ENCODE results near the gene ARHGEF2.
"Not testable (repeated sequence)": the region's sequence is repeated elsewhere in the genome, so short reads cannot be mapped to it uniquely, and the experiment has no call there.

ARHGEF2 gene

DNA sequence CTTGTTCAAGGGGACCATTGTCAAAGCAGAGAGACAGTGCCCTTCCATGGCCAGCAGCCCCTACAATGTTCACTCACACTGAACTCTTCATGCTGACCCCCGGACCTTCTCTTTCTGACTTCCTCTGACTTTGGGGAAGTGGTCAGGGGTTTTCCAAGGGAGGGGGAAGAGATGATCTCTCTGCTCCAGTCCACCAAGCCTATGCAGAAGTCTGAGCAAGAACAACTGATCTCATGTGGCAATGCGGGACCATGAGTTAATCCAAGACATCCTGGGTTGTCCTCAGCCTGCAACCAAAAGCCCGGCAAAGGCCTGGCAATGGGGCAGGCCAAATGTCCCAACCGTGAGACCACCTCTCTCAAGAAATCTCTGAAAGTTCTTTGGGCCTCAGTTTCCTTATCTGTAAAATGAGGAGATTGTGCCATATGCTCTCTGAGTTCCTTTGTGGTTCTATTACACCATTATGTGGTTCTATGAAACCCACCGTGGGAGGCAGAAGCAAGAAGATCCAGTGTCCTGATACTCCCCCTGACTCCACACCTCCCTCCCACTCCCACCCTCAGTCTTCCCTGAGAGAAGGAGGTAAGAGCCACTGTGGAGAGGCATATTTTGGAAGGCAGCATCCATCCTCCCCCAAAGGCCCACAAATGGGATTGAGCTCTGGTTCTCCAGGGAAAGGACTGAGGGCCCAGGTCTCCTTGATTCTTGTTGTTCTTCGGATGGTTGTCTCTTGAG lies 11.8 kb upstream of the ARHGEF2 start:
- no peak for DNase-seq (ENCODE audit: low read depth)

DNA sequence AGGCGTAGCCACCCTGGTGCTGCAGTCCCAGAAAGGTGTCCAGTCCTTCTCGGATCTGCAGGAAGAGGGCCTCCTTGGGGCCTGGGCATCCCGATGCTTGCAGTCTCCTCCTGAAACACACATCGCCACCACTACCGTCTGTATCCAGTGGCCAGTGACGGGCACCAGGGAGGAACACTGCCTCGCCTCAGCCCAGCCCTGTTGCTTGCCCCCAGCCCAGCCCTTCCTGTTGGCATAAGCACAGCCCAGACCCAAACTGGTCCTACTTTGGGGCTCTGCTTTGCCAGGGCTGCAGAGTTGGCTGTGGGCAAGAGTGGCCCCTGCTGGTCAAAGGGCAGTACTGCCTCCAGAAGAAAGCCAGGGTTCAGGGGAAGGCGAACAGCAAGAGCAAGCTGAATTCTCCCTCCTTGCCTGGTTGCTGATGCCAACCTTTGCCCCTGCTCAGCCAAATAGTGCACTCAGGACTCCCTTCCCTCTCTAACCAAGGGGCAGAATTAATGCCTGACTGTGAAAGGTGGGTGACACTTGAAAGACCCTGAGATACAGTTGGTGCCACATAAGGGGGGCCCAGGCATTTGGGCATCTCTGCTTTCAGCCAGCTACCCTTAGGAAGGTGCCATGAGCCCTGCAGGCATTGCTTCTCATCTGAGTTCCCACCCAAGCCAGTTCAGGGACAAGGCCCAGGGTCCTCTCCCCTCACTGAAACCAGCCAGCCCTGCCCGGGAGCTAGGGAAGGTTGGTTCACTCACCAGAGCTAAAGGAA lies 11.1 kb upstream of the ARHGEF2 start:
- DNase-seq (ENCODE audit: low read depth) = no peak

DNA sequence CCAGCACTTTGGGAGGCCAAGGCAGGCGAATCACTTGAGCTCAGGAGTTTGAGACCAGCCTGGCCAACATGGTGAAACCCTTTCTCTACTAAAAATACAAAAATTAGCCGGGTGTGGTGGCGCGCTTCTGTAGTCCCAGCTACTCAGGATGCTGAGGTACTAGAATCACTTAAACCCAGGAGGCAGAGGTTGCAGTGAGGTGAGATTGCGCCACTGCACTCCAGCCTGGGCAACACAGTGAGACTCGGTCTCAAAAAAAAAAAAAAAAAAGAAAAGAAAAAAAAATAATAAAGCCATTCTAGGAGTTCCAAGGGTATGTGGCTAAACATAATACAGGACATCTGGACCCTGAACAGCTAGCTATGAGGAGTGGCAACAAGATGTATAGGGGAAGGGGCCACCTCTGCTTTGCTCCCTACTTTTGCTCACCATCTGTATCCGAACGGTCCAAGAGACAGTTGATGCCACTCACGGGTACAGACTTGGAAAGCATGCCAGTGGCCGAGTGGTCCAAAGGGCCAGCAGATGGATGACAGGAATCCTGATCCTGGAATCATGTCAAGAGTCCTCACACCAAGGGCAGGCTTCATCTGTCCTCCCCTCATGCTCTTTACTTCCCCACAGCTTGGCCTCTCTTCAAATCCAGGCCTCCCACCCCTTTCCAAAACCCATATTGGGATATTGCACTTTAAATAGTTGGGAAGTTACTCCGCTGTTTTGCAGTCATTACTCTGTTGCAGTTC lies 6.7 kb upstream of the ARHGEF2 start:
- DNase-seq (ENCODE audit: low read depth) = not testable (repeated sequence)

DNA sequence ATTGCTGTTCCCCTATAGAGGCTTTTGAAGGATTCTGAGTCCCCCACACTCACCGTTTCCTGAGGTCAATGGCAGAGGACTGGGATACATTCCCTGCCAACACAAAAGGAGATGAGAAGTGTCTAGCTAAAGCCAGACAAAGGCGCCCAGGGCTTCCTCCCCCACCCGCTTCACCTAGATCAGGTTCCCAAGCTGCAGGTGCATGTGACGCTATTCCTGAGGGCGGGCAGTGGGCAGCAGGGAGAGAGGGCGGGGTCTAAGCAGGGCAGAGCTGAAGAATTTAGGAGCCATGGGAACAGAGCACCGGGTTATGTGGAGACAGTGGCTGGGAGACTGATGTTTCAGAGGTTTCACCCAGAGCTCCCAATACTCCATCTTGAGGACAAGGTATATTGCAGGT lies 6.0 kb upstream of the ARHGEF2 start:
- DNase-seq (ENCODE audit: low read depth) = no peak

DNA sequence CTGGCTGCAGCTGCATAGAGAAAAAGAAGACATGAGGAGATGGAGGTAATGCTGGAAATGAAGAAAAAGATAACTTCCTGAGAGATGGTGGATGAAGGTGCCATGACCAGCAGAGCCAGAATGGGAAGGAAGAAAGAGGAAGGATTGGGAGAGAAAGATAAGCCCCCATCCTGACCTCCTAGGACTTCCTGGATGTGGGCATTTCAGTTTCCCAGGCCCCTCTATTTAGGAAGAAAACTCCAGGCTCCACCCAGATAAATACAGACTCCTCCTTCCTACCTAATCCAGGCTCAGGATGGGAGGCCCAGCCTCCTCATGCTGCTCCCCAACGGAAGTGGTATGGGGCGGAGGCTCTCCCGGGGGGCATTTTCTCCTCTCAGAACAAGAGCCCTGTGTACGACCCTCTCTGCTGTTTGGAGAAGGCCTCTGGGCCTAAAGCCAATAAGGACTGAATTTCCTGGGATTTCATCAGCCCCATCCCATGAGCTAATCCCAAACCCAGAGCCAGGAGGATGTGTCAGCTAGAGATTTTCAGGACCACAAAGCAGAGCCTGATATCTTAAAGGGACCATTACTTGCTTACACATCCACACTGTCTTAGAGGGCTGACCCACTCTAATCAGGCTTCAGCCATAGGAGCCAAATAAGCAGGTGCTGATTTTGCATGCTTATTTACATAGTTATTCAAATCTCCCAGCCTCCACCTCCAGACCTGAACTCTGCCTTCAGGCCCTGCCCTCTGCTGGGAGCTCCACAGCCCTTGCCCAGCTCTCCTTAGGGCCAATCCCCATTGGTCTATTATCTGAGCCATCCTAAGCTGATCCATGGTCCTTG lies 5.1 kb upstream of the ARHGEF2 start:
- peak; percentile 78 for DNase-seq (ENCODE audit: low read depth)

GRCh38 chr1:155982106-155982505 lies 3.8 kb upstream of the ARHGEF2 start:
- DNase-seq (ENCODE audit: low read depth) = no peak

DNA sequence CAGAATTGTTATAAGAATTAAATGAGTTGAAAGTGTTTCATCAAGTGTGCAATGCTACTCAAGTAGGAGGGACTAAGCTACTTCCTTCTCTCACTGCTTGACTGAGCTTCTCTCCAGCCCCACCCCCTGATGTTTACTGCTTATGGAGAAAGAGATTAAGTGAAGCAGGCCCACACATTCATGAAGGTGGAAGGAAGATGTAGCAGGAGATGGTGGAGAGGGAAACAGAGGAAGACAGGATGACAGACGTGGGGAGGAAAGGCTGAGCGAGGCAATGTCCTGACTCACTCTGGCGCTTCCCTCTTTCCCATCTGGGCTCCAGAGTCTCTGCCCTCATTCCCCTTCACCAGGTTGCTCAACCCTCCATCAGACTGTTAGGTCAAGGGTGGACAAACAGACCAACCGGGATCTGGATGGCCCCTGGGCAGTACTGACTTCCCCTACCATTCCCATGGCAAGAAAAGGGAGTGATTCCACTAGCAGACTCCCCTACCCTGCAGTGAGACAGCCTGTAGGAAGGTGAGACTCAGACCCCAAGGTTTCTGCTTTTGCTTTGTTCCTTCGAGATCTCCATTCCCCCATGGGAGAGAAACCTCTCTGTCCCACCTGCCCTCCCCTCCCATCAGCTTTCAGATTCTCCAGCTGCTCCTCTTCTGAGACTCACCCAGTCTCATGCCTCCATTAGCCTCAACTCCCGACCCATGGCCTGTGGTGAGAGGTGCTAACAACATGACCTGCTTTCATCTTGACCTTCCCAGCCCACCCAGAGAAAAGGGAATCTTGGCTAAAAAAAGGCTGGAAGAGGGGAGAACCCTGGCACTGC lies 3.1 kb upstream of the ARHGEF2 start:
- DNase-seq (ENCODE audit: low read depth) = no peak

DNA sequence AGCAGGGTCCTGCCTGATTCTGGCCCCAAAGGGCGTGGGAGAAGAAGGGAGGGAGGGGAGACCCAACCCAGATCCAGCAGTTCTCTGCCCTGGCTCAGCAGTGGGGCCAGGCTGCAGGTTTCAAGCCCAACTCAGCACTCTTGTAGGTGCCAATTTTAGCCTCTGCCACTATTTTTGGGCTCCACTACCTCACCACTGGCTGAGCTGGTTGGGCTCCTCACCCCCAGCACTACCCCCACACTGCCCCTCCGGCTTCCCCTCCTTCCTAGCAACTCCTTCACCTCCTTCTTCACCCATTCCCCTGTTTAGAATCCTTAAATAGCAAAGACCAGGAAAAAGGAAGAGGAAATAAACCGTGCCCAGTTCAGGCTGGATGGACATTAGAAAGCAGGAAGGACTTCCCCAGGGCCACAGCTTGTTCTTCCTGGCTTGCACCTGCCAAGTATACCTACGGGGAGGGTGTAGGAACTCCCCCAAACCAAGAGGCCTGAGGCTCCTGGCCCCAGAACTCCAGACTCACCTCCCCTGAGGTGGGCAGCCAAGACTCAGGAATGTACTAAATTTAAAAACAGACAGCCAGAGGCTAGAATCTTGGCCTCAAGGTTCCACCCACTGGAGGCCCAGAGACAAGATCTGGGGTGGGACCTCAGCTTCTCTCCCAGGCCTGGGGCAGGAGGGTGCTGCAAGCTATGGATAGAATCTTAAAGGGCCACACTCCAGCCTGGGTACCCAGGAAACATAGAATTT lies 1.4 kb upstream of the ARHGEF2 start:
- no peak for DNase-seq (ENCODE audit: low read depth)

DNA sequence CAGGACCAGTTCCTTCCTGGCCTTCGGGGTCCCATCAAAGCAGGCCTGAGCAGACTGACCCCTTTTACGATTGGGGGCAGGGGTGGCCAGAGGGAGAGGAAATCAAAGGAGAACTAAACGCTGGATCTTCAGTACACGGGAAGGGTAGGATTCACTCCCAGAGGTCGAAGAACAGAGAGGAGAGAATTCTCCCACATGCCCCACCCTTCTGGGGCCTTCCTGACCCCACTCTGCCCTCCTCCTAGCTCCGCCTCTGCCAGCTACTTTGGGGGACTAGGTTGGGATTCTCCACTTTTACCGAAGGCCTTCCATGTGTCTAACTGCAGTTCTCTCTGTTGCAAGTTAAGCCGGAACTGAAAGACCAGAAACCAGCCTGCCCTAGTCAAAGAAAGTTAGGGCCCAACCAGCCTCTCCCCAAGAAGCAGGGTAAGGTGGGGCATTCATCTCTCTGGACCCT lies 654 bp upstream of the ARHGEF2 start:
- DNase-seq (ENCODE audit: low read depth) = no peak

- no peak for DNase-seq (ENCODE audit: low read depth)
Measured at GRCh38 chr1:155977690-155978324, 540 bp downstream of the ARHGEF2 start.

- DNase-seq (ENCODE audit: low read depth) = no peak
Measured at GRCh38 chr1:155976913-155977689, 1.2 kb downstream of the ARHGEF2 start.

DNA sequence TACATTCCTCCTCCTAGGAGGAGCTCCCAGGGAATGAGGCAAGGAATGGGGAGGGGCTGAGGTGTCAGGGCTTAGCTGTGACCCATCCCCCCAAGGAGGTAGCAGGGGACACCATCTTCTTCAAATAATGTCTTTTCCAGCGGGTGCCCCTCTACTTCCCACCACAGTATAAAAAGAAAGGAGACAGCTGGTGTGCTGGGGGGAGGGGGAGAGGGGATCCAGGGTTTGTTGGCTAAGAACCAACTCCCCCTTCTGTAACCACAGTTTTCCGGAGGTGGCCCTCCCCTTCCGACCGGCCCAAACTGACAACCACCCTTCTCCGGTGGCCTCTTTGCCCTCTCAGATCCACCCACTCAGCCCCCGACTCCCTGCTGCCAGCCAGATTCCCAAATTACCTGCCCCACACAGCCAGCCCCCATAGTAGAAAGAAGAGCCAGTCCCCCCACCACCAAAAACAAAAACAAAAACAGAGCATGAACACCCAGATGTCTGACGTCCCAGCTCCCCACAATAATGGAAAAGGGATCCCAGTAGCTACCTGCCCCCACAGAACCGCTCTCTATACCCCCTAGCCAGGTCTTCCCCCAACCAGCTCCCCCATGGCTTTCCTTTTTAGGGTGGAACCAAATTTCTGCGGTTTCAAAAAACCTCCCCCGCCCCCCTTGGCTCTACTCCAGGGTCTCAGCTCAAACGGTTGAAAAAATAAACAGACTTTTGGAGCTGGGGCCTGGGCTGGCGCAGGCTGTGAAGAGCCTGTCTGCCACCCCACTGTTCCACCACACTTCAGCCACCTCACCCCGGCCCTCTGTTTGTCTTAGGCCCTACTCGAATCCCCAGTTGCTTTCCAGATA lies 2.1 kb downstream of the ARHGEF2 start:
- no peak for DNase-seq (ENCODE audit: low read depth)

- DNase-seq (ENCODE audit: low read depth) = no peak
Measured at GRCh38 chr1:155975375-155976061, 2.8 kb downstream of the ARHGEF2 start.

DNA sequence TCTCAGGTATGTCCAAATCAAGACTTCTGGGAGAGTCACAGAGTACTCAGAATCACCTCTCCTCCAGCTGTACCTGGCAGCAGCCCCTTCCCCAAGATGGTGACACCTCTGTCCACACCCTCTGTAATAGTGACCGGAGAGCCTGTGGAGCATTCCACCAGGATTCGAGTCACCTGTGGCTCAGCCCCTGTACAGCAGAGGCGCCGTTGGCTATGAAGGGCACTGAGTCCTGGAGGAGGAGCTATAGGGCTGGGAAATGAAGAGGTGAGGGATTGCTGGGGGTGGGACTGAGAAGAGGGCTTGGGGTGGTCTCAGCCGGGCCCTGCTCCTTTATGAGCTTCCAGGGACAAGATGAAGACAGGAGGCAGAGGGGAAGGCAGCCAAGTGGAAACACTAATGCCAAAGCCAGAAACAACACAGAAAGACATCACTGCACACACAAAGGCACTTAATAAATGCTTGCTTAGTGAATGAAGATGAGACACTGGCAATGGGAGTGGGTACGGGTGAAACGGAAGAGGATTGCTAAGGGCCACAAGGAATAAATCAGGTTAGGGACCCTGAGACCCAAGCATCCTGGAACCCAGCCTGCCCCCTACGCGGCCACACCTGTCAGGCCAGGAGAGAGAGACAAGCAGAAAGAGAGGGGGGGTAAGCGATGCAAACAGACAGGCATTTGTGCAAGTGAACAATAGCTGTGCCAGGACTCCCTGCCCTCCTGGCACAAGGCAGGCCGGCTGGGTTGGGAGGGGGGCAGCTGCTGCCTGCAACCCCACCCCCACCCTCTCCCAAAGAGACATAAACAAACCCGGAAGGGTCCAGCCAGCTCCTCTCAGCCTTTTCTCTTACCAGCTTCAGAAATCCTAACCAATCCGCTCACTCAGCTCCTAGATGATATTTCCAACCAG lies 3.9 kb downstream of the ARHGEF2 start:
- no peak for DNase-seq (ENCODE audit: low read depth)

DNA sequence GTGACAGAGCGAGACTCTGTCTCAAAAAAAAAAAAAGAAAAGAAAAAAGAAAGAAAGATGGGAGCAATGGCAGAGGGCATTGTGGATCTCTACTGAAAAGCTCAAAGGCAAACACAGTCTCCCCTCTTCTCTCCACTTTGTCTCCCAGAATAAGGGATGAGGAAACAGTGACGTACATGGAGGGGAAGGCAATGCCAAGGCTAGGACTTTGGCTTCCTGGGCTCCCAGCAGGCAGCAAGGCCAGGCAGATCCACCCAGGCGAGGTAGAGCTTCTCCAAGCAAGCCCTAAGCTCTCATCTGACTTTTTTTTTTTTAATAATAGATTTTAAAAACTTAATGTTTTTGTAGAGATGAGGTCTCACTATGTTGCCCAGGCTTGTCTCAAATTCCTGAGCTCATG lies 4.6 kb downstream of the ARHGEF2 start:
- no peak for DNase-seq (ENCODE audit: low read depth)

Measured in non-pigmented ciliary epithelial cell (primary cell).